Medulla oblongata (tissue), 1 donor: ENCODE results near the gene DCK.

Experiments used
- DNase-seq: peaks from one replicate; pipeline ENCODE4 v3.0.0-alpha.2; 2015; ENCODE audit errors: extremely low spot score

The DCK gene

GRCh38 chr4:71063711-71064110 lies 70.3 kb downstream of the DCK start:
- DNase-seq, result no peak

- no peak for DNase-seq
Observed at GRCh38 chr4:71064521-71064920, 71.1 kb downstream of the DCK start.

- DNase-seq, result no peak
Observed at GRCh38 chr4:71065991-71066510, 72.6 kb downstream of the DCK start.

- no peak for DNase-seq
Observed at GRCh38 chr4:71066737-71067716, 73.6 kb downstream of the DCK start.

- DNase-seq, result no peak
Observed at GRCh38 chr4:71069063-71069462, 75.6 kb downstream of the DCK start.

GRCh38 chr4:71070015-71070414 lies 76.6 kb downstream of the DCK start:
- DNase-seq, result no peak

GRCh38 chr4:71074452-71075299 lies 81.2 kb downstream of the DCK start:
- no peak for DNase-seq
